Aorta (tissue), 5 donors: ENCODE results near the gene PPM1B. TPM values are rescaled to one million over a fixed set of nuclear protein-coding genes. Genes with fewer than 3 reads are reported as not detected.

Source experiments
- ATAC-seq: fragments of 200-7000 bp; cut with Tn5 transposase; one replicate; pipeline ENCODE4 v1.9.1; 2022; ENCODE audit warnings: moderate library complexity; ENCODE audit not compliant: low FRiP score
- DNase-seq, 2 donors: peaks; one replicate each; pipeline ENCODE4 v3.0.0-alpha.2; 2020
- H3K27ac ChIP-seq, 2 donors: one replicate each; pipeline ENCODE4 v1.5.1; 2013; ENCODE audit warnings: low read length in 2 of 2, mild to moderate bottlenecking in 2 of 2, moderate library complexity in 2 of 2, control low read depth in 1 of 2, inconsistent platforms in 1 of 2, low read depth in 1 of 2
- H3K27me3 ChIP-seq, 2 donors: one replicate each; pipeline ENCODE4 v1.6.1; 2013; ENCODE audit warnings: control low read depth in 1 of 2, low read length in 1 of 2, mild to moderate bottlenecking in 1 of 2, moderate library complexity in 1 of 2; ENCODE audit not compliant: insufficient read depth in 2 of 2, control insufficient read depth in 1 of 2
- H3K36me3 ChIP-seq, 2 donors: one replicate each; pipeline ENCODE4 v1.6.1; 2013; ENCODE audit warnings: control low read depth in 1 of 2, low read length in 1 of 2, mild to moderate bottlenecking in 1 of 2; ENCODE audit not compliant: insufficient read depth in 2 of 2, control insufficient read depth in 1 of 2
- H3K4me1 ChIP-seq, 2 donors: one replicate each; pipeline ENCODE4 v1.6.1; 2013; ENCODE audit warnings: low read length in 2 of 2, control low read depth in 1 of 2, mild to moderate bottlenecking in 1 of 2, moderate library complexity in 1 of 2; ENCODE audit not compliant: insufficient read depth in 2 of 2, control insufficient read depth in 1 of 2
- H3K4me3 ChIP-seq, 2 donors: one replicate each; pipeline ENCODE4 v1.5.1; 2013; ENCODE audit warnings: low read length in 2 of 2, control low read depth in 1 of 2, mild to moderate bottlenecking in 1 of 2
- H3K9me3 ChIP-seq: one replicate; pipeline ENCODE4 v1.6.1; 2013; ENCODE audit warnings: mild to moderate bottlenecking, low read length; ENCODE audit not compliant: control insufficient read depth
- whole genome bisulfite sequencing, 2 donors: extraction: QIAGEN DNeasy Blood & Tissue Kit; methylation state at CpG; one replicate each; pipeline ENCODE4 v1.1.7; 2013; 5-methylcytosine and 5-hydroxymethylcytosine counted together
- intact Hi-C, 2 donors: fragments of 100-400 bp; cut with DNase I; formaldehyde crosslinking; loops; one replicate each; pipeline versions ENCODE4 v1.14.2 to v1.15.0; 2022
- polyA plus RNA-seq, 2 donors: library from polyadenylated mRNA; stranded (reverse); fragments of 200-250 nt; gene quantifications; one replicate each; pipeline ENCODE4 v1.2.3, GENCODE V29; 2013
- total RNA-seq, 2 donors: library from RNA; stranded (reverse); fragmentation: NEBNext Ultra II Directional; extraction: Animal tissue kit (Norgen Biotek cat#: 25700); gene quantifications; one replicate each; pipeline ENCODE4 v1.2.1, GENCODE V29; 2021
- donor health status: healthy with polysubstance abuse.
- donor health status: Bipolar disorder and iron deficiency.
- donor health status: DM: no; HTN: no; CAD: no.
- donor health status: DM: no; HTN: no; CAD: no.
- donor health status: DM: yes; HTN: yes; CAD: no.

PPM1B gene
- total and polyA plus RNA-seq, 4 donors = 42.1 to 75.6 (median 50.3) TPM

DNA sequence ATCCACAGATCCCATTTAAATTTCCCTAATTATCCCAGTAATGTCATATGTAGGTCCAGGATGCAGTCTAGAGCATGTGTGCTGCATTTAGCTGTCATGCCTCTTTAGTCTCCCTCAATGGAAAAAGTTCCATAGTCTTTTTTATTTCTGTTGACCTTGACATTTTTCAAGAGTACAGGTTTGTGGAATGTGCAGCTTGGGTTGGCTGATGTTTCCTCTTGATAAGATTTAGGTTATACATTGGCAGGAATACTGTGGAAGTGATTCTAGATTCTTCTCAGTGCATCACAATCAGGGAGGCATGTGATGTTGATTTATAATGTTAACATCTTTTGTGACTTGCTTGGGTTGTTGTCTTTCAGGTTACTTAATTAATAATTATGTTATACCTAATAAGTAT is 42.5 kb downstream of the PPM1B start:
- no peaks in the 10 kb centered on the region for H3K27me3 ChIP-seq
- H3K9me3 ChIP-seq = no peaks in the 10 kb centered on the region
- peaks cover 1 to 2% of the 10 kb centered on the region in 2 donors for H3K4me1 ChIP-seq
- intact Hi-C loops = no loop called here
- no peak for DNase-seq
- H3K27ac ChIP-seq = no peak overlapping the region
- H3K36me3 ChIP-seq = peaks cover 0 to 3% of the 10 kb centered on the region in 2 donors
- ATAC-seq = no peak
- no peak overlapping the region for H3K4me3 ChIP-seq

DNA sequence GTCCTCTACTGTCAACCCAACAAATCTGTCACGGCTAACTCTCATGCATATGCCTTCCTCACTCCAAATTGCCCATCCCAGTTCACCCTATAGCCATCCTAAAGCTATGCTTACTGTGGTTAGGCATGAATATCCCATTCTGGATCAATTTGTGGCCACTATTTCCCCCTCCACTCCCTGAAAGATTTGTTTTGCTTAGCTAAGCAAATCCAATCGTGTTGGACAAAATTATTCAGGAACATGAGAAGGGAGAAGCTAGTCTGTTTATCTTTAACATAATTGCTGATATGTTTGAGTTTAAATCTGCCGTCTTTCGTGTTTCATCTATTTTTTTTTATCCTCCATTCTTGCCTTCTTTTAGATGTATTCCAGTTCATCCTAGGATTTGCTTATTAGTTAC is 43.6 kb downstream of the PPM1B start:
- Histone ChIP-seq H3K9me3 (no peaks in the 10 kb centered on the region), H3K4me1 (peaks cover 0 to 2% of the 10 kb centered on the region in 2 donors), H3K27me3 (no peaks in the 10 kb centered on the region), H3K27ac (no peak overlapping the region), H3K4me3 (no peak overlapping the region), H3K36me3 (peaks cover 0 to 3% of the 10 kb centered on the region in 2 donors)
- intact Hi-C loops = no loop called here
- 87 to 89% methylated on average over 4 of the region's 4 CpGs for WGBS, 2 donors
- ATAC-seq = no peak
- DNase-seq = no peak

DNA sequence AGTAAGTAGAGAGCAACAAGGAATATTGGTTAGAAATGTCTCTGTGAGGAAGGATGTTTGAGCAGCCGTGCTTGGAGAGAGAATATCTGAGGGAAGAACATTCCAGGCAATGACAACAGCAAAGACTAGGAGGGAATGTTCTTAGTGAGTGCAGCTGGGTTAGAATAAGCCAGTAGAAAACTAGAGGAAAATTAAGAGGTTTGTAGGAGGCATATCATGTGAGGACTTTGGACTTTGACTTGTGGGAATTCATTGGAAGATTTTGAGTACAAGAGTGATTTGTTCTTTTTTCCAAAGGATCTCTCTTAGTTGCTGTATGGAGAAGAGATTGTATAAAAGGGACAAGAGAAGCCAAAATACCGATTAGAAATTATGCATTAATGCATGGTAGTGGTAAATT is 47.2 kb downstream of the PPM1B start:
- Histone ChIP-seq H3K4me3 (no peak overlapping the region), H3K27ac (no peak overlapping the region), H3K9me3 (no peaks in the 10 kb centered on the region), H3K36me3 (peaks cover 0 to 3% of the 10 kb centered on the region in 2 donors), H3K27me3 (no peaks in the 10 kb centered on the region), H3K4me1 (peaks cover 0 to 2% of the 10 kb centered on the region in 2 donors)
- ATAC-seq (no peak), DNase-seq (no peak)
- intact Hi-C loops = no loop called here
- WGBS, 2 donors = 89 to 91% methylated on average over 2 of the region's 2 CpGs

DNA sequence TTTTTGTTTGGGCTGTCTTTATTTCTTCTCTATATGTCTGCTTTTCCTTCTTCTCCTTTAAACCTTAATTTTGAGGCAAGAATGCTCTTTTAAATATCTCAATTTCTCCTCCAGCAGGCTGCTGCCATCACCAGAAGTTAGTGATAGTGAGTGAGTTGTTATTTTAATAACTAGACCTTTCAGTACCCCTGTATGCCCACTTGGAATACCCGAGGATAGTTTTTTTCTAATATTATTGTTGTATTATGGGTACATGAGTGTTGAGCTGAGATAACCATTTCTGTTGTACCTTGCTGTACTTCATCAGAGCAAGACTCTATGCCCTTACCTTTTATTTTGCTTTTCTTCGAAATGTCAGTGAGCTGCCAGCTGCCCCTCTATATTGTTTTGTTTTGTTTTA is 50.1 kb downstream of the PPM1B start:
- intact Hi-C loops = no loop called here
- 68% methylated on average over 2 of the region's 2 CpGs for WGBS, 2 donors
- no peaks in the 10 kb centered on the region for H3K9me3 ChIP-seq
- ATAC-seq (no peak), DNase-seq (no peak)
- no peaks in the 10 kb centered on the region for H3K27me3 ChIP-seq
- no peak overlapping the region for H3K4me3 ChIP-seq
- H3K4me1 ChIP-seq = peaks cover 0 to 2% of the 10 kb centered on the region in 2 donors
- no peaks in the 10 kb centered on the region for H3K36me3 ChIP-seq
- H3K27ac ChIP-seq = no peak overlapping the region

DNA sequence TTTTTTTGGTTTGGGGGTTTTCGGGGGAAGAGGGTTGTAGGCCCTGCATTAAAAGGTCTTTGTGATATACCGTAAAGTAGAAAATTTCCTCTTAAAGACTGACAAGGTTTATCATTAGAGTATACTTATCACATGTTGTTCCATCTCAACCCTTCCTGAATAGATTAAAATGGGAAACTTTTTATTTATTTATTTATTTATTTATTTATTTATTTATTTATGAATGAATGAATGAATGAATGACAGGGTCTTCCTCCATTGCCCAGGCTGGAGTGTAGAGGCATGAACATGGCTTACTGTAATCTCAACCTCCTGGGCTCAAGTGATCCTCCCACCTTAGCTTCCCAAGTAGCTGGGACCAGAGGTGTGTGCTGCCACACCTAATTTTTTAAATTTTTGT is 58.1 kb downstream of the PPM1B start:
- no peaks in the 10 kb centered on the region for H3K36me3 ChIP-seq
- no peaks in the 10 kb centered on the region for H3K27me3 ChIP-seq
- ATAC-seq (no peak), DNase-seq (no peak)
- H3K9me3 ChIP-seq = no peaks in the 10 kb centered on the region
- no peaks in the 10 kb centered on the region for H3K4me1 ChIP-seq
- intact Hi-C loops = no loop called here
- no peak overlapping the region for H3K27ac ChIP-seq
- no peak overlapping the region for H3K4me3 ChIP-seq
- 96% methylated on average over 2 of the region's 2 CpGs for WGBS, 2 donors

DNA sequence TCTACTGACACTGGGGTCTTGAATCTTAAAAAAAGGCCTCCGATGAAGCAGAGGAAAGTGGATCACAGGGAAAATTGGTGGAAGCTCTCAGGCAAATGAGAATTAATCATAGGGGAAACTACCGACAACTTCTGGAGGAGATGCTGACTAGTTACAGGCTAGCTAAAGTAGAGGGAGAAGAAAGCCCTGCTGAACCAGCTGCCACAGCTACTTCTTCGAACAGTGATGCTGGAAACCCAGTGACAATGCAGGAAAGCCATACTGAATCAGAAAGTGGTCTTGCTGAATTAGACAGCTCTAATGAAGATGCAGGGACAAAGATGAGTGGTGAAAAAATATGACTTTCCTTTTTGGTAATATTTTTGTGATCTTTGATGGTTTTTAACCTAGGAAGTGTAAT is 61.7 kb downstream of the PPM1B start:
- no peaks in the 10 kb centered on the region for H3K27me3 ChIP-seq
- WGBS, 2 donors = 79 to 82% methylated on average over 3 of the region's 3 CpGs
- intact Hi-C loops = loop anchor here in 1 of 2 donors (10.0 kb wide), 1 partner anchor 56 kb away; no protein-coding TSS in a partner anchor
- no peak overlapping the region for H3K4me3 ChIP-seq
- no peak overlapping the region for H3K27ac ChIP-seq
- ATAC-seq (no peak), DNase-seq (no peak)
- no peaks in the 10 kb centered on the region for H3K9me3 ChIP-seq
- no peaks in the 10 kb centered on the region for H3K4me1 ChIP-seq
- no peaks in the 10 kb centered on the region for H3K36me3 ChIP-seq

DNA sequence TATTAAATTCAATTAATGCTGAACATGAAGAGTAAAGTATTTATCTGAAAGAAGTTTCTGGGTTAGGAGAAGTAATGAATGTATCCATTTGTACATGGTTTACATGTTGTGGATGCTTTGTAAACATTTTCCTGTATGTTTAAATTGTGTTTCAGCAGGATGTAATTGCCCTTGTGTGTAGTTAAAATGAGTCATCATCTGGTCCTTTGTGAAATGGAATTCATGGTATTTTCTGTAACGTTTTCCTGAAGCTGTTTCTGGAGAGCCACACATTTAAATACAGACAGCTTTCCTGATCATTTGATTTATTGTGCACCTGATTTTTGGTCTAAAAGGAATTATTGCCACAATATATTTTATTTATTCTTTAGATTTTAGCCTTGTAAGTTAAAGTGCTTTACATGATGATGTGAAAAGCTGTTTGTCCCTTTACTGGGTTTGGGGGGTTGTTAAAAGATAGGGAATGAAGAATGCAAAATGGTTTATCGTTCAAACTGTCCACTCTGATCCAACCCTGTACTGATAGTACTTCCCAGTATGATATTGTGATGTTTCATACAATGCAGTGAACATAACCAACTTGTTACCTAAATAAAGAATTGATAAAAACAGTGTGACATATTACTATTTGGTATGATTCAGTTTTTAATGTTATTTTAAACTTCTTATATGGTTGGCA is 64.9 kb downstream of the PPM1B start:
- intact Hi-C loops = loop anchor here in 1 of 2 donors (10.0 kb wide), 1 partner anchor 59 kb away; no protein-coding TSS in a partner anchor
- DNase-seq (no peak), ATAC-seq (no peak)
- 7 to 13% methylated on average over 2 of the region's 2 CpGs for WGBS, 2 donors
- H3K27ac ChIP-seq = no peak overlapping the region
- no peaks in the 10 kb centered on the region for H3K4me1 ChIP-seq
- no peaks in the 10 kb centered on the region for H3K9me3 ChIP-seq
- no peak overlapping the region for H3K4me3 ChIP-seq
- no peaks in the 10 kb centered on the region for H3K27me3 ChIP-seq
- no peaks in the 10 kb centered on the region for H3K36me3 ChIP-seq

DNA sequence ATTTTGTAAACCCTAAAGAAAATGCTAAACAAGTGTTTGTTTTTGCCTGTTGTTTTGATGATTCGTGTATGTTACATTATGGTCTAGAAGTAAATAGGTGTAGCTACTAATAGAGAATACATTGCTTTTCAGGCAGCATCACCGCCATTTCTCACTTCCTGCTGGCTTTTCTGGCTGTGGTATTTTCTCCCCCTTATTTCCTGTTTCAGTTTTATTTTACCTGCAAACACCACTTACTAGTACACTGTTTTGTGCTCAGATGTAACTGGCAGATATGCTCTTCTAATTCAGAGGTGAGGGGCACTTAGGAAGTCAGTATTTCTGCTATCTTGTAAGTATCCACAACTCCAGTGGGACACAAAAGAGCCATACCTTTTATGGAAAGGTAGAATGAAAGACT is 68.5 kb downstream of the PPM1B start:
- Histone ChIP-seq H3K9me3 (no peaks in the 10 kb centered on the region), H3K36me3 (no peaks in the 10 kb centered on the region), H3K27ac (no peak overlapping the region), H3K4me1 (no peaks in the 10 kb centered on the region), H3K4me3 (no peak overlapping the region), H3K27me3 (no peaks in the 10 kb centered on the region)
- intact Hi-C loops = loop anchor here (5.0 to 10.0 kb wide), 3 partner anchors 55 to 70 kb away; no protein-coding TSS in a partner anchor
- WGBS, 2 donors = 89 to 92% methylated on average over 2 of the region's 2 CpGs
- DNase-seq = no peak
- ATAC-seq = no peak

DNA sequence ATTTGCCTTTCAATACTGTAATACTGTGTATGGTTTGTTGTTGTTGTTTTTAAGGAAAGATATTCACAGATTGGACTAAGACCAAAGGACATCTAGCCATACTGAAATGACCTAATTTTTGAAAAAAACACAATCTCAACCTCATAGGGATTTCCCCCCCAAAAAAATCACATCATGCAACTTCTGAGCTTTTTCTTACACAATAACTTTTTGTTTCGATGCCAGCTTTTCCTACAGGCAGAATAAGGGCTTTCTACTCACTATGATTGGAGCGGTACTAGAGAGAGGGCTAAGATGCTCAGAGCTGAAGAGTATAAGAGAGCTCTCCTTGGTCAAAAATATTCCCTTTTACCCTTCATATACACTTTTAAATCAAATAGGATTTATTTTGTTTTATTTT is 74.2 kb downstream of the PPM1B start:
- intact Hi-C loops = loop anchor here (1.0 to 10.0 kb wide), 4 partner anchors 48 to 712 kb away; no protein-coding TSS in a partner anchor
- ATAC-seq (no peak), DNase-seq (no peak)
- Histone ChIP-seq H3K27me3 (no peaks in the 10 kb centered on the region), H3K27ac (no peak overlapping the region), H3K4me1 (no peaks in the 10 kb centered on the region), H3K36me3 (no peaks in the 10 kb centered on the region), H3K9me3 (no peaks in the 10 kb centered on the region), H3K4me3 (no peak overlapping the region)
- 89 to 92% methylated on average over 2 of the region's 2 CpGs for WGBS, 2 donors
